Hepatocyte (in vitro differentiated cells): ENCODE results near the gene MRPL32. TPM values are rescaled to one million over a fixed set of nuclear protein-coding genes. Genes with fewer than 3 reads are reported as not detected.

Experiments
- DNase-seq: peaks from one replicate; pipeline ENCODE4 v3.0.0-alpha.2; 2016; ENCODE audit warnings: low spot score
- H2AFZ ChIP-seq: fragments of 200-600 bp; sonication (generic); 2 replicates; pipeline ENCODE4 v1.6.0; 2016; ENCODE audit warnings: antibody characterized with exemption, mild to moderate bottlenecking
- H3K27ac ChIP-seq: fragments of 200-600 bp; sonication (generic); 2 replicates; pipeline ENCODE4 v1.5.1; 2016; ENCODE audit warnings: mild to moderate bottlenecking
- H3K27me3 ChIP-seq: fragments of 200-600 bp; sonication (generic); 2 replicates; pipeline ENCODE4 v1.6.1; 2016
- H3K36me3 ChIP-seq: fragments of 200-600 bp; sonication (generic); replicated peaks from 2 replicates; pipeline ENCODE4 v1.5.1; 2016; ENCODE audit warnings: low read depth; ENCODE audit not compliant: insufficient read depth
- H3K4me1 ChIP-seq: fragments of 200-600 bp; sonication (generic); 2 replicates; pipeline ENCODE4 v1.5.1; 2016; ENCODE audit warnings: mild to moderate bottlenecking, moderate library complexity; ENCODE audit not compliant: insufficient read depth
- H3K4me2 ChIP-seq: fragments of 200-600 bp; sonication (generic); 2 replicates; pipeline ENCODE4 v1.6.0; 2016
- H3K4me3 ChIP-seq: fragments of 200-600 bp; sonication (generic); 2 replicates; pipeline ENCODE4 v1.5.1; 2016; ENCODE audit warnings: mild to moderate bottlenecking
- H3K79me2 ChIP-seq: fragments of 200-600 bp; sonication (generic); 2 replicates; pipeline ENCODE4 v1.6.0; 2017; ENCODE audit warnings: mild to moderate bottlenecking
- H3K9me2 ChIP-seq: fragments of 200-600 bp; sonication (generic); replicated peaks from 2 replicates; pipeline ENCODE4 v1.6.0; 2017; ENCODE audit warnings: mild to moderate bottlenecking; ENCODE audit not compliant: insufficient read depth
- H3K9me3 ChIP-seq: fragments of 200-600 bp; sonication (generic); 2 replicates; pipeline ENCODE4 v1.5.1; 2016; ENCODE audit warnings: low read depth, mild to moderate bottlenecking
- H4K20me1 ChIP-seq: fragments of 200-600 bp; sonication (generic); 2 replicates; pipeline ENCODE4 v1.6.0; 2016; ENCODE audit warnings: mild to moderate bottlenecking; ENCODE audit not compliant: insufficient read depth, poor library complexity, severe bottlenecking
- CTCF ChIP-seq: fragments of 200-600 bp; sonication (generic); IDR thresholded peaks from 2 replicates; pipeline ENCODE4 v1.5.1; 2016; ENCODE audit warnings: antibody characterized with exemption, mild to moderate bottlenecking; ENCODE audit not compliant: poor library complexity
- EZH2 ChIP-seq: fragments of 200-600 bp; sonication (generic); IDR thresholded peaks from 2 replicates; pipeline ENCODE4 v1.6.1; 2016; ENCODE audit warnings: antibody characterized with exemption, mild to moderate bottlenecking, borderline replicate concordance
- EZH2phosphoT487 ChIP-seq: fragments of 200-600 bp; sonication (generic); IDR thresholded peaks from one replicate; pipeline ENCODE4 v1.6.1; 2018; ENCODE audit warnings: antibody characterized with exemption, mild to moderate bottlenecking, low read depth, moderate library complexity; ENCODE audit not compliant: unreplicated experiment, severe bottlenecking
- WGBS: methylation state at CpG from one replicate; pipeline ENCODE4 v1.1.6; 2016; ENCODE audit warnings: low lambda C conversion rate; ENCODE audit errors: missing lambda C conversion rate; 5-methylcytosine and 5-hydroxymethylcytosine counted together
- polyA plus RNA-seq: library from polyadenylated mRNA; unstranded; fragments of >200 nt; fragmentation: Nextera tagmentation; extraction: Ambion mirVana; gene quantifications from 2 replicates; pipeline ENCODE4 v1.2.1, GENCODE V29; 2016
- total RNA-seq: library from RNA; depleted of rRNA; stranded (reverse); fragments of >200 nt; gene quantifications from 2 replicates; pipeline ENCODE4 v1.2.3, GENCODE V29; 2014

MRPL32 gene
- total and polyA plus RNA-seq, 2 experiments from 2014 or later: 59.9 to 67.4 TPM

- Histone ChIP-seq H4K20me1 (peaks cover 31% of the 10 kb centered on the region), H3K4me3 (peak overlapping the region; percentile 78), H3K27me3 (no peaks in the 10 kb centered on the region), H3K9me3 (no peaks in the 10 kb centered on the region), H3K79me2 (peaks cover 70% of the 10 kb centered on the region), H3K4me1 (peaks cover 16% of the 10 kb centered on the region), H3K9me2 (no peaks in the 10 kb centered on the region), H3K36me3 (no peaks in the 10 kb centered on the region), H3K27ac (peak overlapping the region; percentile 75), H3K4me2 (peak overlapping the region; percentile 95), H2AFZ (peak overlapping the region; percentile 50)
- DNase-seq: peak; percentile 40
- no peak for TF ChIP-seq EZH2
- TF ChIP-seq EZH2phosphoT487: no peak
- no peak for TF ChIP-seq CTCF
- 2% methylated on average over 16 of the region's 17 CpGs for WGBS
These were observed 825 bp downstream of the MRPL32 start for GRCh38 chr7:42932811-42933591.

- H3K79me2 ChIP-seq: peaks cover 57% of the 10 kb centered on the region
- H3K4me1 ChIP-seq: peaks cover 16% of the 10 kb centered on the region
- H4K20me1 ChIP-seq: peaks cover 18% of the 10 kb centered on the region
- H2AFZ ChIP-seq: no peak overlapping the region
- H3K4me3 ChIP-seq: no peak overlapping the region
- no peaks in the 10 kb centered on the region for H3K9me2 ChIP-seq
- no peaks in the 10 kb centered on the region for H3K27me3 ChIP-seq
- no peaks in the 10 kb centered on the region for H3K9me3 ChIP-seq
- H3K27ac ChIP-seq: no peak overlapping the region
- H3K36me3 ChIP-seq: no peaks in the 10 kb centered on the region
- peak overlapping the region; percentile 42 for H3K4me2 ChIP-seq
- DNase-seq: no peak
- 96% methylated on average over 3 of the region's 3 CpGs for WGBS
- TF ChIP-seq EZH2phosphoT487 (no peak), EZH2 (no peak), CTCF (no peak)
These were observed 2.1 kb downstream of the MRPL32 start for GRCh38 chr7:42934291-42934690.

GRCh38 chr7:42935861-42936260 is 3.7 kb downstream of the MRPL32 start:
- Histone ChIP-seq H3K27ac (no peak overlapping the region), H3K9me3 (no peaks in the 10 kb centered on the region), H3K9me2 (no peaks in the 10 kb centered on the region), H3K4me2 (no peak overlapping the region), H3K79me2 (peaks cover 41% of the 10 kb centered on the region), H2AFZ (no peak overlapping the region), H3K36me3 (no peaks in the 10 kb centered on the region), H3K27me3 (no peaks in the 10 kb centered on the region), H4K20me1 (peaks cover 3% of the 10 kb centered on the region), H3K4me1 (peaks cover 7% of the 10 kb centered on the region), H3K4me3 (no peak overlapping the region)
- no peak for DNase-seq
- 94% methylated on average over 5 of the region's 5 CpGs for WGBS
- no peak for TF ChIP-seq EZH2
- no peak for TF ChIP-seq CTCF
- TF ChIP-seq EZH2phosphoT487: no peak
